Cortex of kidney (tissue), 1 donor: ENCODE results near the gene DPPA3.
"Not testable (repeated sequence)": the region's sequence is repeated elsewhere in the genome, so short reads cannot be mapped to it uniquely, and the experiment has no call there.

Experiments used
- DNase-seq: peaks from one replicate; lab custom pipeline; 2025; lab: John Stamatoyannopoulos, UW

DPPA3 gene

DNA sequence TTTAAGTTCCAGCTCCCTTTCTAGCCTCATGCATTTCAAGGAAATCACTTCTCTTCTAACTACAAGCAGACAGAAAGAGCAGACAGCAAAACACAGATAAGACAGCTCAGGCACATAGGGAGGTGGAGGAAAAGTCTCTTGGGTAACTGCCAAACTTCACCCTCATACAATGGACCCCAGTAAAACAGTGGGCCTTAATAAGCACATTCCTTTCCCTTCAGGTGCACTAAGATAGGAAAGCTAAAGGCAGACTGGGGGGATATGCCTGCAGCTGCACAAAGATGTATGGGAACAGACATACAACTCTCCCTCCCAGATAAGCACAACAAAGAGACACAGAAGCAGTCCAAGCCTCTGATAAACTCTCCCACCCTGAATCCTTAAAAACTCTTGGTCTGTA, 19.8 kb downstream of the DPPA3 start:
- DNase-seq, result not testable (repeated sequence)

DNA sequence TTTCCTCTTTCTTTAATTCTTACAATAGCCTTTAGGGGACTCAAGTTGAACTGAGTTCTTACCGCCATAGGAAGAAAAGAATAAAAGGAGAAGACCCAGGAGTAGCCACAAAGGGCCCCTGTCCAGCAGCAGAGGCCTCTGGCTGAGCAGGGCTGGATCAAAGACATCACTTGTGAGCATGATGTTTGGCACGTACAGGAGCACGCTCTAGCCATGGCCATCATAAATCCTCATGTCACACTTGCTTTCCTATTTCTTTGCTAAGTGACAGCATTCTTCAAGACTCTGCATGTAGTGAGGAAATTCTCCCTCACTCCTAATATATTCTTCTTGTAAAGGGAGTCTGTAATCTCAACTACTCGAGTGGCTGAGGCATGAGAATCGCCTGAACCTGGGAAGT, 20.3 kb downstream of the DPPA3 start:
- no peak for DNase-seq

DNA sequence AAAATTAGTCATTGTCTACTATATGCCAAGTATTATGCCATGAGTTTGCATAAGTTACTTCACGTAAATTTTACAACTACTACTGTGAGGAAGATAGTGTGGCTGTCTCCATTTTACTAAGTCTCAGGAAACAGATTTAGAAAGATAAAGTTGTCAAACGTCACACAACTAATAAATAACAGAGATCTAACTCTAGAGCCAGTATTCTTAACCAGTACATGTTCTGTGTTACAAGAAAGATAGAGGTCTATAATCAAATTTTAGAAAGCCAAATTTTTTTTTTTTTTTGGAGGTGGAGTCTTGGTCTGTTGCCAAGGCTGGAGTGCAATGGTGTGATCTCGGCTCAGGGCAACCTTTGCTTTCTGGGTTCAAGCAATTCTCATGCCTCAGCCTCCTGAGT, 21.8 kb downstream of the DPPA3 start:
- no peak for DNase-seq

DNA sequence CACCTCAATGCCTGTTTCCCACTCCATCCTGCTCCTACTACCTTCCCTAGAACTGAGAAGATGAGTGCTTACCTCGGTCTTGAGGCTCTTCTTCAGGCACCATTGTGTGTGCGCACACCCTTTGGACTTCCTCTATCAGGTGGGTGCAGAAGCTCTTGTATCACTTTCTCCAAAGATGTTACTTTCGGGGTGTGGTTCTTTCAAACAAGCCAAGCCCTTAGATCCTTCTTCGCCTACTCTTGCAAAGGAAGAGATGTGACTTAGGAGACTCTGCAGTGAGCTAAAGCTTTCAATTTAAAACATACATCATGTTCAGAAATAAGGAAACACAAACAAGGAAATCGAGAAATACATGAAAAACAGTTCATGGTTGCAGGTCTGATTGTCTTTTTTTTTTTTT, 36.0 kb downstream of the DPPA3 start, which contains the start of gene CLEC4C:
CLEC4C (minus strand) TSS at position 130 of the 400 bp plus-strand sequence; CDS start at position 103, 27 bp downstream.
- no peak for DNase-seq

DNA sequence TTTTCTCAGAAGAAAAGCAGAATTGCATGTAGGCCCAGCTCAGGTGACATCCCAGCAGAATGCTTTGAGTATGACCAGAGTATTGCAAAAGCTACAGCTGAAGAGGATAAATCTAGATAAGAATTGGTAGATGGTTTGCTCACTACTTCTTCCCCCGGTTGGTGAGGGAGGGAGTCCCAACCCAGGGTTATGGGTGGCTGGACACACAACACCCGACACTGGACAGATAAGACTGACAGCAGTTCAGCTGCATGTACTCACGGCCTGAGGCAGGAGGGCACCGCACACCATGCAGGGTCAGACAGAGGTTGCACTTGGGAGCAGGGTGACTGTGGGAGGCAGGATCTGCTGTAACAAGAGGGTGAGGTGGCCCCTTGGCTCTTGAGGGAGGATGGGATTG, 37.6 kb downstream of the DPPA3 start:
- no peak for DNase-seq

DNA sequence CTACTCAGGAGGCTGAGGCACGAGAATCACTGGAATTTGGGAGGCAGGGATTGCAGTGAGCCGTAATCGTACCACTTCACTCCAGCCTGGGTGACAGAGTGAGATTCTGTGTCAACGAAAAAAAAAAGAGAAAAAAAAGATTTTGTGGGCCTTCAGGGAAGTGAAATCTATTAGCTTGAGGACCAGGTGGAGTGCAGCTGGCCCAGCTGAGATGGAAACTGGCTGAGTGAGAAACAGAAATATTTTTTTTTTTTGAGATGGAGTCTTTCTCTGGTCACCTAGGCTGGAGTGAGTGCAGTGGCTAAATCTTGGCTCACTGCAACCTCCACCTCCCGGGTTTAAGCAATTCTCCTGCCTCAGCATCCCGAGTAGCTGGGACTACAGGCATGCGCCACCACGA, 38.2 kb downstream of the DPPA3 start:
- no peak for DNase-seq

DNA sequence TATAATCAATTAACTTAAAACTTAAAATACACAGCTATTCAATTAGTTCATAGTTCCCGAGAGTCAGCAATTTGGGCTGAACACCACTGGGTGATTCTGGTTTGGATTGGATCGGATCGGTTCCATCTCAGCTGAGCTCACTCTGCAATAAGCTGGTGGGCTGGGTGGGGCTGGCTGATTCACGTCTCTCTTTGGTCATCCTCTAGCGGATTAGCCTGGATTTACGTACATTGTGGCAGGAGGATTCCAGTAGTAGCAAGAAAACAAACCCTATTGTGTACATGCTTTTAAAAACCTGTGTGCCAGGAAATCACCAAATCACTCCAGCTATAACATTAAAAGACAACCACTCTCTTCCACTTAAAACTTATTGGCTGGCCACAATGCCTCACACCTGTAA, 39.1 kb downstream of the DPPA3 start:
- DNase-seq, result no peak

DNA sequence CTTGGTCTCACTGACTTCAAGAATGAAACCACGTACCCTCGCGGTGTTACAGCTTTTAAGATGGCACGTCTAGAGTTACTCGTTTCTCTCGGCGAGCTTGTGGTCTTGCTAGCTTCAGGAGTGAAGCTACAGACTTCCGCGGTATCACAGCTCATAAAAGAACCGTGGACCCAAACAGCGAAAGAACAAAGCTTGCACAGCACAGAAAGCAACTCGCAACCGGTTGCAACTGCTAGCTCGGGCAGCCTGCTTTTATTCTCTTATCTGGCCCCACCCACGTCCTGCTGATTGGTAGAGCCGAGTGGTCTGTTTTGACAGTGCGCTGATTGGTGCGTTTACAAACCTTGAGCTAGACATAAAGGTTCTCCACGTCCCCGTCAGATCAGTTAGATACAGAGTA, 40.2 kb downstream of the DPPA3 start:
- no peak for DNase-seq

DNA sequence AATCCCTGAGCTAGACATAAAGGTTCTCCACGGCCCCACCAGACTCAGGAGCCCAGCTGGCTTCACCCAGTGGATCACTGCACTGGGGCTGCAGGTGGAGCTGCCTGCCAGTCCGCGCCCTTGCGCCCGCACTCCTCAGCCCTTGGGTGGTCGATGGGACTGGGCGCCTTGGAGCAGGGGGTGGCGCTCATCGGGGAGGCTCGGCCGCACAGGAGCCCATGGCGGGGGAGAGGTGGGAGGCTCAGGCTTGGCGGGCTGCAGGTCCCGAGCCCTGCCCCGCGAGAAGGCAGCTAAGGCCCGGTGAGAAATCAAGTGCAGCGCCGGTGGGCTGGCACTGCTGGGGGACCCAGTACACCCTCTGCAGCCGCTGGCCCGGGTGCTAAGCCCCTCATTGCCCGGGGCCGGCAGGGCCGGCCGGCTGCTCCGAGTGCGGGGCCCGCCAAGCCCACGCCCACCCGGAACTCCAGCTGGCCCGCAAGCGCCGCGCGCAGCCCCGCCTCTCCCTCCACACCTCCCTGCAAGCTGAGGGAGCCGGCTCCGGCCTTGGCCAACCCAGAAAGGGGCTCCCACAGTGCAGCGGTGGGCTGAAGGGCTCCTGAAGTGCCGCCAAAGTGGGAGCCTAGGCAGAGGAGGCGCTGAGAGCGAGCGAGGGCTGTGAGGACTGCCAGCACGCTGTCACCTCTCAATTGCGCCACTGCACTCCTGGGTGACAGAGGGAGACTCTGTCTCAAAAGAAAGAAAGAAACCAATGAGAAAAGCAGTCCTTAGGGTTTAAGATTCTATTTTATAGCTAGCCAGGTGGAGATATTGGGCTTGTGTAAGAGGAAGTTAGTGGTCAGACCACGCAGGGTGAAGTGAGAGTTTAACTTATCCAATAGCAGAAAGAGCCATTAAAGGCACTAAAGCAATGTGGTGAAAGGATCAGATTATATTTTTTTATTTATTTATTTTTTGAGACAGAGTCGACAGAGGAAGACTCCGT, 41.0 kb downstream of the DPPA3 start:
- DNase-seq, result not testable (repeated sequence)

DNA sequence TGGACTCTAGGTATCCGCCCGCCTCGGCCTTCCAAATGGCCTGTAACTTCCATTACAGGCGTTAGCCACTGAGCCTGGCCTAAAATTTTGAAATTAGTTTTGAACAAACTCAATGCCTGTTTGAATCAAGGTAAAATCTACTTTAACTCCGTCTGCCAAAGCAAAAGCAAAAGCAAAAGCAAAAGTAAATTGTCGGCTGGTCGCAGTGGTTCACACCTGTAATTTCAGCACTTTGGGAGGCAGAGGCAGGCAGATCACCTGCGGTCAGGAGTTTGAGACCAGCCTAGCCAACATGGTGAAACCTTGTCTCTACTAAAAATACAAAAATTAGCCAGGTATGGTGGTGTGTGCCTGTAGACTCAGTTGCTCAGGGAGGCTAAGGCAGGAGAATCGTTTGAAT, 44.4 kb downstream of the DPPA3 start:
- not testable (repeated sequence) for DNase-seq

DNA sequence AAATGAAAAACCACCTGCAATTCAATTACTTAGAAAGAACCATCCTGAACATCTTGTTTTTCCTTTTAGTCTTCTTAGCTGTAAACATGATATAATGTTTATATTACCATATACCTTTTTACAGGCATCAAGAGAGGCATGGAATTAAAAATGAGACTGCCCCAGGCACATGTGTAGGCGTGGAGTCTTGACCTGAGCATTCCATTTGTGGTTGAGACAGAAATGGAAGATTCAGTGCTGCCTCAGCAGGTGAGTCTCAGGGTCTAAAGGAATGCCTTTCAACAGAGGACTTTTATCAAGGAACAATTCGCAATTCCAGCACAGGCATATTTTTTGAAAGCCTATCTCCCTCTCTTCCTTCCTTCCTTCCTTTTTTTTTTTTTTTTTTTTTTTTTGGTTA, 45.8 kb downstream of the DPPA3 start:
- no peak for DNase-seq

DNA sequence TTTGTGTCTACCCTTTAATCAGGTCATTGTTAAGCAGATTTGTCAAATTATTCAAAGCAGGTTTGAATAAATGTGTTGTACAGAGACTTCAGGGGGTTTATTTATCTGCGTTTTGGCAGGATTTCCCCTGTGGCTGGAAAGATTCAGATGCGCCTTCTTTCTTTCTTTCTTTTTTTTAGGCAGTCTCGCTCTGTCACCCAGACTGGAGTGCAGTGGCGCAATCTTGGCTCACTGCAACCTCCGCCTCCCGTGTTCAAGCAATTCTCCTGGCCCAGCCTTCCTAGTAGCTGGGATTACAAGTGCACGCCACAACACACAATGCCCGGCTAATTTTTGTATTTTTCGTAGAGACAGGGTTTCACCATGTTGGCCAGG, 47.5 kb downstream of the DPPA3 start:
- DNase-seq, result no peak
